OCI-LY1 (cell line): ENCODE measurements around the gene CNTN5.

Source experiments
- H2AFZ ChIP-seq: fragments of 200-600 bp; sonication (generic), shearing (Covaris generic); 2 replicates; pipeline ENCODE4 v1.6.0; 2014; ENCODE audit warnings: antibody characterized with exemption, mild to moderate bottlenecking, low read length
- H3F3A ChIP-seq: fragments of 200-600 bp; sonication (generic), shearing (Covaris generic); 2 replicates; pipeline ENCODE4 v1.6.0; 2014; ENCODE audit warnings: mild to moderate bottlenecking, antibody characterized with exemption, low read length, moderate library complexity; ENCODE audit not compliant: insufficient read depth
- H3K27ac ChIP-seq: fragments of 200-600 bp; sonication (generic); 2 replicates; pipeline ENCODE4 v1.5.1; 2014; ENCODE audit warnings: low read length, mixed run types, mild to moderate bottlenecking, low read depth; ENCODE audit not compliant: poor library complexity, severe bottlenecking
- H3K27me3 ChIP-seq: fragments of 200-600 bp; sonication (generic); 2 replicates; pipeline ENCODE4 v1.6.0; 2014; ENCODE audit warnings: antibody characterized with exemption, mild to moderate bottlenecking, low read length, moderate library complexity; ENCODE audit not compliant: insufficient read depth
- H3K36me3 ChIP-seq: fragments of 200-600 bp; sonication (generic); 2 replicates; pipeline ENCODE4 v1.6.1; 2014; ENCODE audit warnings: mild to moderate bottlenecking, antibody characterized with exemption, low read length, moderate library complexity, mixed read lengths; ENCODE audit not compliant: insufficient read depth
- H3K4me1 ChIP-seq: fragments of 200-600 bp; sonication (generic); 2 replicates; pipeline ENCODE4 v1.5.1; 2014; ENCODE audit warnings: mild to moderate bottlenecking, low read length, moderate library complexity; ENCODE audit not compliant: insufficient read depth, severe bottlenecking
- H3K4me2 ChIP-seq: fragments of 200-600 bp; sonication (generic), shearing (Covaris generic); 2 replicates; pipeline ENCODE4 v1.6.1; 2014; ENCODE audit warnings: low read length
- H3K4me3 ChIP-seq: fragments of 200-600 bp; sonication (generic); 2 replicates; pipeline ENCODE4 v1.5.1; 2014; ENCODE audit warnings: low read length, low read depth, mild to moderate bottlenecking, mixed read lengths; ENCODE audit not compliant: poor library complexity, severe bottlenecking
- H3K79me2 ChIP-seq: fragments of 200-600 bp; shearing (Covaris generic); 2 replicates; pipeline ENCODE4 v1.6.1; 2016; ENCODE audit warnings: mixed run types, low read length, mixed read lengths; ENCODE audit not compliant: insufficient read depth
- H3K9ac ChIP-seq: fragments of 200-600 bp; sonication (generic), shearing (Covaris generic); 2 replicates; pipeline ENCODE4 v1.6.1; 2014; ENCODE audit warnings: mild to moderate bottlenecking, low read length, mixed read lengths
- H3K9me2 ChIP-seq: fragments of 200-600 bp; sonication (generic), shearing (Covaris generic); 2 replicates; pipeline ENCODE4 v1.6.1; 2014; ENCODE audit warnings: low read depth, mild to moderate bottlenecking, low read length, mixed read lengths
- H3K9me3 ChIP-seq: fragments of 200-600 bp; shearing (Covaris generic); 2 replicates; pipeline ENCODE4 v1.6.1; 2014; ENCODE audit warnings: low read length, mixed read lengths
- H4K20me1 ChIP-seq: fragments of 200-600 bp; sonication (generic), shearing (Covaris generic); 2 replicates; pipeline ENCODE4 v1.6.0; 2016; ENCODE audit warnings: mild to moderate bottlenecking, low read length; ENCODE audit not compliant: insufficient read depth
- CTCF ChIP-seq: fragments of 200-600 bp; sonication (generic), shearing (Covaris generic); IDR thresholded peaks from 2 replicates; pipeline ENCODE4 v1.5.1; 2017; ENCODE audit warnings: mild to moderate bottlenecking, antibody characterized with exemption, low read length, moderate library complexity, mixed read lengths
- EZH2 ChIP-seq: fragments of 200-600 bp; sonication (generic), shearing (Covaris generic); IDR thresholded peaks from 2 replicates; pipeline ENCODE4 v1.8.0; 2017; ENCODE audit warnings: borderline replicate concordance, mixed run types, mild to moderate bottlenecking, antibody characterized with exemption, low read length, moderate library complexity, mixed read lengths

CNTN5 gene

GRCh38 chr11:99268886-99269285 lies 248.1 kb downstream of the CNTN5 start:
- no peak overlapping the region for H3K9ac ChIP-seq
- H3F3A ChIP-seq: no peaks in the 10 kb centered on the region
- H2AFZ ChIP-seq: no peak overlapping the region
- TF ChIP-seq CTCF: no peak
- TF ChIP-seq EZH2: no peak
- no peaks in the 10 kb centered on the region for H3K27me3 ChIP-seq
- no peak overlapping the region for H3K4me3 ChIP-seq
- H3K36me3 ChIP-seq: no peaks in the 10 kb centered on the region
- no peak overlapping the region for H3K27ac ChIP-seq
- H3K9me2 ChIP-seq: no peaks in the 10 kb centered on the region
- H4K20me1 ChIP-seq: no peaks in the 10 kb centered on the region
- H3K4me1 ChIP-seq: no peaks in the 10 kb centered on the region
- H3K9me3 ChIP-seq: no peaks in the 10 kb centered on the region
- no peak overlapping the region for H3K4me2 ChIP-seq
- no peaks in the 10 kb centered on the region for H3K79me2 ChIP-seq

GRCh38 chr11:99271527-99271926 lies 250.8 kb downstream of the CNTN5 start:
- Histone ChIP-seq H3K4me1 (no peaks in the 10 kb centered on the region), H2AFZ (no peak overlapping the region), H3K27me3 (no peaks in the 10 kb centered on the region), H4K20me1 (no peaks in the 10 kb centered on the region), H3K27ac (no peak overlapping the region), H3K9ac (no peak overlapping the region), H3K4me3 (no peak overlapping the region), H3K9me2 (no peaks in the 10 kb centered on the region), H3K9me3 (no peaks in the 10 kb centered on the region), H3K79me2 (no peaks in the 10 kb centered on the region), H3K36me3 (no peaks in the 10 kb centered on the region), H3K4me2 (no peak overlapping the region), H3F3A (no peaks in the 10 kb centered on the region)
- TF ChIP-seq EZH2 (no peak), CTCF (no peak)

GRCh38 chr11:99275521-99275920 lies 254.8 kb downstream of the CNTN5 start:
- Histone ChIP-seq H3K36me3 (no peaks in the 10 kb centered on the region), H3K9me2 (no peaks in the 10 kb centered on the region), H3F3A (no peaks in the 10 kb centered on the region), H4K20me1 (no peaks in the 10 kb centered on the region), H3K27me3 (no peaks in the 10 kb centered on the region), H3K4me2 (no peak overlapping the region), H3K4me1 (no peaks in the 10 kb centered on the region), H3K9me3 (no peaks in the 10 kb centered on the region), H3K9ac (no peak overlapping the region), H2AFZ (no peak overlapping the region), H3K4me3 (no peak overlapping the region), H3K79me2 (no peaks in the 10 kb centered on the region), H3K27ac (no peak overlapping the region)
- no peak for TF ChIP-seq CTCF
- TF ChIP-seq EZH2: no peak
